A172 (cell line): ENCODE data around the gene MAN2A2. TPM values are rescaled to one million over a fixed set of nuclear protein-coding genes. Genes with fewer than 3 reads are reported as not detected.
A peak's percentile ranks its signal among the peaks of the same experiment; 100 is the strongest.
"Not testable (repeated sequence)": the region's sequence is repeated elsewhere in the genome, so short reads cannot be mapped to it uniquely, and the experiment has no call there.

Experiments used
- DNase-seq: peaks from one replicate; pipeline ENCODE4 v3.0.0-alpha.2; 2015; ENCODE audit warnings: low spot score
- total RNA-seq: library from RNA; depleted of rRNA; stranded (reverse); fragments of >200 nt; shearing (Covaris generic); gene quantifications from 2 replicates; pipeline ENCODE4 v1.2.3, GENCODE V29; 2014

Gene MAN2A2
- total RNA-seq, 1 experiment from 2014 or later: 7.3 TPM

DNA sequence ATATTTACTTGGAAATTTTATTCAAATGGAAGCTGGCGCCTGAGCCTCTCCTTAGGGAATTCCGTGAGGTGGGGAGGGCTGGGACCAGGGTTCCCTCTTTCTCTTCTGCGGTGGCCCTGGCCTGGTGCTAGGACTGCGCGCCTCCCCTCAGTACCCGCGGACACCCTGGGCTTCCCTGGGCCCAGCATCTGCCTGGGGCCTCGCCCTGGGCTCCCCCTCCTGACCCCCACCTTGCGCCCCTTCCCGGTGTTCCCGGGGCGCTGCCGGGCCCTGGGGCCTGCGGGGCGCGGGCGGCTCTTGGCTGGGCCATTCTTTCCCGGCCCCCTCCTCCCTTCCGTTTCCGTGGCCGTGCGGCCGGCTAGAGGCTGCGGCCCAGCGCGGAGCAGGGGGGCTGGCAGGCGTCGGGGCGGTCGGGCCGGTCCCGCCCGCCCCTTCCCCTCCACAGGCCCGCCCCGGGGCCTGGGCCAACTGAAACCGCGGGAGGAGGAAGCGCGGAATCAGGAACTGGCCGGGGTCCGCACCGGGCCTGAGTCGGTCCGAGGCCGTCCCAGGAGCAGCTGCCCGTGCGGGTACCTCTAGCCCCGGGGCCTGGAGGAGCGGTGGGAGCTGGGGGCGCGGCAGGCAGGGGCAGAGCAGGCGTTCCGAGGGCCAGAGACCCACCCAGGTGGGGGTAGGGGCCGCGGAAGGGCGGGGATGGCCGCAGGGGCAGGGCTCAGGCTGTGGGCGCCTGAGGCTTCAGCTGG lies 19.0 kb upstream of the MAN2A2 start, which contains the start of gene FES:
Gene FES (plus strand): TSS at position 529 of the 743 bp plus-strand sequence. CDS start 542 bp downstream, outside the sequence.
- no peak for DNase-seq

DNA sequence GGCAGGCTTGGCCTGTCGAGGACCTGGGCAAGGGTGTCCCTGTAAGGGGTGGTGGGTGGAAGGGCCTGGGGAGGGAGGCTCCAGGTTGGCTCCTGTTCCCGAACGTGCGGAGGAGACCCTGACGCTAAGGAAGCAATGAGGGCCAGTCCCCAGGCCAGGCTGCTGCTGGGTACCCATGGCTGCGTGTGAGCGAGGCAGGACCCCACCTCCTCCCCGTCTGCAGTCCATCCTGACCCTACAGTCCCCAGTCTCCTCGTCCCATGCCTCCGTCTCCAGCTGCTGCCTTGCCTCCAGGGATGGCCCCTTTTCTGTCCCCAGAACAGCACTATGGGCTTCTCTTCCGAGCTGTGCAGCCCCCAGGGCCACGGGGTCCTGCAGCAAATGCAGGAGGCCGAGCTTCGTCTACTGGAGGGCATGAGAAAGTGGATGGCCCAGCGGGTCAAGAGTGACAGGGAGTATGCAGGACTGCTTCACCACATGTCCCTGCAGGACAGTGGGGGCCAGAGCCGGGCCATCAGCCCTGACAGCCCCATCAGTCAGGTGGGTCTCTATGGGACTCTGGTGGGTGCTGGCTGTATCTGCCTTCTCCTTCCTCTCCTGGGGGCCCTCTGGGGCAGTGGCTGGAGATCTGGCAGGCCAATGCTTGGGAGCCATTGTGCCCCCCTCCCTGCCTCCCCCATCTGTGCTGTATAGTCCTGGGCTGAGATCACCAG lies 18.2 kb upstream of the MAN2A2 start:
- DNase-seq: no peak

- DNase-seq: peak; percentile 46
Measured at GRCh38 chr15:90885432-90886290, 17.4 kb upstream of the MAN2A2 start.

DNA sequence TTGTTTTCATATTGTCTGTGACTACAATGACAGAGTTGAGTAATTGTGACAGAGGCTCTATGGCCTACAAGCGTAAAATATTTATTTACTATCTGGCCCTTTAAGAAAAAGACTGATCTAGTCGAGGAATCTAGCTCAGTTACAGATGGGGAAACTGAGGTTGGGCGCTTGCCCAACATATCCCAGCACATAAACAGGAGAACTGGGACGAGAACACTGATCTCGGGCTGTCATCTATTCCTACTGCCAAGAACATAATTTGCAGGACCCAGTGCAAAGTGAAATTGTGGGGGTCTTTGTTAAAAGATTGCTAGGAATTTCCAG lies 16.8 kb upstream of the MAN2A2 start:
- DNase-seq: no peak

GRCh38 chr15:90887037-90887481 lies 16.0 kb upstream of the MAN2A2 start:
- no peak for DNase-seq

- DNase-seq: peak; percentile 22
Measured at GRCh38 chr15:90889313-90889730, 13.8 kb upstream of the MAN2A2 start.

DNA sequence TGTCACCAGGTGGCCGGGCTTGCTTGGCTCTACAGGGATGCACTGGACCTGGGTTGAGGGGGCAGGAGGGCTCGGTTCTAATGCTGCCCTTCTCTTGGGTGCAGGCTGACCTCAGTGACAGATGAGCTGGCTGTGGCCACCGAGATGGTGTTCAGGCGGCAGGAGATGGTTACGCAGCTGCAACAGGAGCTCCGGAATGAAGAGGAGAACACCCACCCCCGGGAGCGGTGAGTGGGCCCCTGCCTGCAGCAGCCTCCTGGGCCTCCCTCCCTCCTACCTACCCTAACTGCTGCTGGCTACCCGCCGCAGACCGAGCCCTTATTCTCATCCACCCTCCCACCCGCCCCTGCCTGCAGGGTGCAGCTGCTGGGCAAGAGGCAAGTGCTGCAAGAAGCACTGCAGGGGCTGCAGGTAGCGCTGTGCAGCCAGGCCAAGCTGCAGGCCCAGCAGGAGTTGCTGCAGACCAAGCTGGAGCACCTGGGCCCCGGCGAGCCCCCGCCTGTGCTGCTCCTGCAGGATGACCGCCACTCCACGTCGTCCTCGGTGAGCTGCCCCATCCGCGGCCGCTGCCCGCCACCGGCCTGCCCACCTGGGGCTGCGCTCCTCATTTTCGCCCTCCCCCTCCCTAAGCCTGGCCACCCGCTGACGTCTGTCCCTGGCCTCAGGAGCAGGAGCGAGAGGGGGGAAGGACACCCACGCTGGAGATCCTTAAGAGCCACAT lies 13.2 kb upstream of the MAN2A2 start:
- no peak for DNase-seq

DNA sequence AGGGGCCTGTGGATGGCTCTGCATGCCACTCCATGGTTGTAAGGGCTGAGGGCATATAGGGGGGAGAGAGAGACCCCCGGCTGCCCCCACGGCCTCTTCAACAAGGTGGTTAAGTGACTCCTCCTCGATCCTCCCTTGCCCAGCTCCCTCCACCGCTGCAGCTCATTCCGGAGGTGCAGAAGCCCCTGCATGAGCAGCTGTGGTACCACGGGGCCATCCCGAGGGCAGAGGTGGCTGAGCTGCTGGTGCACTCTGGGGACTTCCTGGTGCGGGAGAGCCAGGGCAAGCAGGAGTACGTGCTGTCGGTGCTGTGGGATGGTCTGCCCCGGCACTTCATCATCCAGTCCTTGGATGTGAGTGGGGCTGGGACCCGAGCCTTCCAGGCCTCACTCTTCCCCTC lies 12.3 kb upstream of the MAN2A2 start:
- DNase-seq: no peak

- DNase-seq: no peak
Measured at GRCh38 chr15:90891346-90891949, 11.7 kb upstream of the MAN2A2 start.

DNA sequence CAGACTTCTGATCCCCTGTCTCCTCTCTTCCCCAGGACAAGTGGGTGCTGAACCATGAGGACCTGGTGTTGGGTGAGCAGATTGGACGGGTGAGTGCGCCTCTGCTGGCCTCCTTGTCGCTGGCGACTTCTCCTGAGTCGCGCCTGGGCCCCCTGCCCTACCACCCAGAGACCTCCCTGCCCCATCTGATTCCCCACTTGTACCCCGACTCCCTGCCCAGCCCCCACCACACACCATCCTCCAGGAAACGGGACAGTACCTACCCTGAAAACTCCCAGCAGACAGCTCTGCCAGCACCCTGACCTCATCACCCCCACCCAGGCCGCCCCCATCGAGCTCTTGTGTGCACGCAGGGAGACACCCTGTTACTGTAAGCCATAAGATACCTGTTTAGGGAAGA lies 11.1 kb upstream of the MAN2A2 start:
- no peak for DNase-seq

GRCh38 chr15:90892498-90893174 lies 10.5 kb upstream of the MAN2A2 start:
- DNase-seq: no peak

- no peak for DNase-seq
Measured at GRCh38 chr15:90893175-90894090, 9.7 kb upstream of the MAN2A2 start.

DNA sequence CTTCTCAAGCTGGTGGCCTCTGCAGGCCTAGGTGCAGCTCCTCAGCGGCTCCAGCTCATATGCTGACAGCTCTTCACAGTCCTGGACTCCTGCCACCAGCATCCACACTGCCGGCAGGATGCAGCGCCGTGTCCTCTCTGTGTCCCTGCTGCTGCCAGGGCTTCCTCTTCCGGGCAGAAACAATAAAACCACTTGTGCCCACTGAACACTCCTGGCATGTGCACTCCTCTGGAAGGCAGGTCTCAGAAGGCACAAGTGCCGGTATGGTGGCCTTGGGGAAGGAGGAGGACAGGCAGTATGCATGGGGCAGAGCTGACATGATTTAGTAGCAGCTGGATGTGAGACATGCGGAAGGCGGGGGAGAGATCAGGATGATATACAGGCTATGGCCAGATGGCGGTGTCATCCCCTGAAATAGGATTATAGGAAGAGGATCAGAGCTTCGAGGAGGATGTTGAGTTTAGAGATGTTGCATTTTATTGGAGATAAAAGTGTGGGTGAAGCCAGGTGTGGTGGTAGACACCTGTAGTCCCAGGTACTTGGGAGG lies 7.5 kb upstream of the MAN2A2 start:
- no peak for DNase-seq

GRCh38 chr15:90897131-90897655 lies 5.9 kb upstream of the MAN2A2 start:
- not testable (repeated sequence) for DNase-seq

DNA sequence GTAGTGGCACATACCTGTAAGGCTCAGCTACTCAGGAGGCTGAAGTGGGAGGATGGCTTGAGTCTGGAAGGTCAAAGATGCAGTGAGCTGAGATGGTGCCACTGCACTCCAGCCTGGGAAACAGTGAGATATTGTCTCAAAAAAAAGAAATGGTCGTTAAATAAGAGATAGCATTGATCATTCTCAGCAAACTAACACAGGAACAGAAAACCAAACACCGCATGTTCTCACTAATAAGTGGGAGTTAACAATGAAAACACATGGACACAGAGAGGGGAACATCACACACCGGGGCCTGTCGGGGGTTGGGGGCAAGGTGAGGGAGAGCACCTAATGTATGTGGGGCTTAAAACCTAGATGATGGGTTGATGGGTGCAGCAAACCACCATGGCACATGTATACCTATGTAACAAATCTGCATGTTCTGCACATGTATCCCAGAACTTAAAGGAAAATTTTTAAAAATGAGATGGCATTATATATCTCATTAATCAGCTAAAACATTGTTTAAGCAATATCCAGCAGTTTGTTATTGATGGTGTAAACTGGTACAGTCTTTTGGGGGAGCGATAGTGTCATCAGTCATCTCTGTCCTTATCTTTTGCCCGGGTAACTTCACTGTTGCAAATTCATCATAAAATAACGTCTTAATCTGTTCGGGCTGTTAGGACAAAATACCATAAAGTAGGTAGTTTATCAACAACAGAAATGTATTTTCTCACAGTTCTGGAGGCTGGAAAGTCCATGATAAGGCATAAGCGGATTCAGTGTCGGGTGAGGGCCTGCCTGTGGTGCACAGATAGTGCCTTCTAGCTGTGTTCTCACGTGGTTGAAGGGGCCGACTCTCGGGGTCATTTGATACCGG lies 1.7 kb upstream of the MAN2A2 start:
- DNase-seq: no peak

GRCh38 chr15:90902040-90902839 lies 862 bp upstream of the MAN2A2 start:
- peak; percentile 68 for DNase-seq
